ENCODE data around the gene DVL3. TPM values are rescaled to one million over a fixed set of nuclear protein-coding genes. Genes with fewer than 3 reads are reported as not detected.

DVL3 gene
- total RNA-seq, 2 experiments from 2014 or later = 31.2 to 32.6 TPM

DNA sequence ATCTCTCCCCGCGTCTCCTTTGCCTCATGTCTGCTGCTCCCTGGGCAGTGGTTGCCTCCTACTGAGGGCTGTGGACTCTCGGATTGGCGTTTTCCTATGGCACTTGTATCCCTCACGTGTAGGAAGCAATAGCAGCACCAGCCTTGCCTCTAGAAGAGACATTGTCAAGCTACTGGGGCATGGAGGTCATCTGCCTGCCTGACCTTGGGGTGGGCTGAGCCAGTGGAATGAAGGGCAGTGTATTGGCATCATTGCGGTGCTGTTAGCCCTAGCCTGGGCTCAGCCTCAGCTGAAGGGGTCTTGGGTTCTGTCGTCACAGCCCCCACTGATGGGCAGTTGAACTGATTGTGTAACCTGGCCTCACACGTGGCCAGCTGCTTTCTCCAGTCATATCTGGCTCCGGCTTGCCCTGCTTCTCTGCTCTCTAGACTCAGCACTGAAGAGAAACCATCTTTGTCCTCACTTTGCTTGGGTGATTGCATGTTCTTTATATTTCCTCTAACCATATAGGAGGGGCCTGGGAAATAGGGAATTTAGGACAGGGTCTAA, 38.9 kb downstream of the DVL3 start:
- Mint-ChIP-seq H3K27me3 (ENCODE audit: low read depth) (no peaks in the 10 kb centered on the region), H3K4me1 (ENCODE audit: low read depth) (peaks cover 3% of the 10 kb centered on the region), H3K27ac (no peak overlapping the region), H3K4me3 (no peak overlapping the region), H3K9me3 (ENCODE audit: insufficient read depth) (no peaks in the 10 kb centered on the region), H3K36me3 (ENCODE audit: low read depth) (peaks cover 45% of the 10 kb centered on the region)
- CTCF ChIA-PET = no interaction called here
- DNase-seq (no peak), ATAC-seq (no peak)
- POLR2A ChIA-PET = no interaction called here

DNA sequence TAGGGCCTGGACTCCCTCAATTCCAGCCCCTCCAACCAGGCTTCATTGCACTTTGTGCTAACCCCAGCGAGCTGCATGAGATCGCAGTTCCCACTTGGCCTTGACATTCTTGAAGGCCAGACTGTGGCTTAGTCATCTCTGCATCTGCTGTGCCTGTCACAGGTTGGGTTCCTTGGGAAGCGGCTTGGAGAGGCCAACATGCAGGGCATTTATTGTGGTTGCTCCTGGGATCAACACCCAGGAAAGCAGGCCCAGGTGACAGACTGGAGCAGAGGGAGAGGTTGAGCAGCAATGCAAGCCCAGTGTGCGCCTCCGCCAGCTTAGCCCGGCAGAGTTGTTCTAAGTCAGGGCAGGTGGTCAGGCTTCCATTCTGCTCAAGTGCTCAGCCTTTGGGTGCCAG, 41.4 kb downstream of the DVL3 start:
- DNase-seq (no peak), ATAC-seq (no peak)
- CTCF ChIA-PET = interaction anchor here (1.6 kb wide), 1 partner anchor 31 kb away, joined by 5 read pairs; no protein-coding TSS in a partner anchor
- POLR2A ChIA-PET = interaction anchor here (0.5 kb wide), 1 partner anchor 17 kb away, joined by 3 read pairs; no protein-coding TSS in a partner anchor
- H3K27ac Mint-ChIP-seq = no peak overlapping the region
- no peak overlapping the region for H3K4me3 Mint-ChIP-seq
- no peaks in the 10 kb centered on the region for H3K4me1 Mint-ChIP-seq (ENCODE audit: low read depth)
- H3K27me3 Mint-ChIP-seq (ENCODE audit: low read depth) = no peaks in the 10 kb centered on the region
- H3K36me3 Mint-ChIP-seq (ENCODE audit: low read depth) = peaks cover 29% of the 10 kb centered on the region
- H3K9me3 Mint-ChIP-seq (ENCODE audit: insufficient read depth) = no peaks in the 10 kb centered on the region

DNA sequence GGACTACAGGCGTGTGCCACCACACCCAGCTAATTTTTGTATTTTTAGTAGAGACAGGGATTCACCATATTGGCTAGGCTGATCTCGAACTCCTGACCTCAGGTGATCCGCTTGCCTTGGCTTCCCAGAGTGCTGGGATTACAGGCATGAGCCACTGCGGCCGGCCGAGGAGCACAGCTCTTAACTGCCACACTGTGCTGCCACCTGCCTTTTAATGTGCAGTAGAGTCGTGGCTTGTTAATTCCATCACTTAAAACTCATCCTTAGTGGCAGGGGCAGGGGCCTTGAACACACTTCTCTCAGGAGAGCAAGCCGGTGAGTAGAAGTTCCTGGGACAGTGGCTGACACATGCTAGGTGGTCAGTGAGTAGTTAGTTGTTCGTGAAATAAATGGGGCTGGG, 43.3 kb downstream of the DVL3 start:
- ChIA-PET POLR2A (no interaction called here), CTCF (interaction anchor here (0.8 kb wide), 1 partner anchor 85 kb away, joined by 3 read pairs; no protein-coding TSS in a partner anchor)
- Mint-ChIP-seq H3K4me3 (no peak overlapping the region), H3K27ac (no peak overlapping the region), H3K9me3 (ENCODE audit: insufficient read depth) (no peaks in the 10 kb centered on the region), H3K27me3 (ENCODE audit: low read depth) (peaks cover 3% of the 10 kb centered on the region), H3K36me3 (ENCODE audit: low read depth) (peaks cover 13% of the 10 kb centered on the region), H3K4me1 (ENCODE audit: low read depth) (no peaks in the 10 kb centered on the region)
- DNase-seq = no peak
- no peak for ATAC-seq

DNA sequence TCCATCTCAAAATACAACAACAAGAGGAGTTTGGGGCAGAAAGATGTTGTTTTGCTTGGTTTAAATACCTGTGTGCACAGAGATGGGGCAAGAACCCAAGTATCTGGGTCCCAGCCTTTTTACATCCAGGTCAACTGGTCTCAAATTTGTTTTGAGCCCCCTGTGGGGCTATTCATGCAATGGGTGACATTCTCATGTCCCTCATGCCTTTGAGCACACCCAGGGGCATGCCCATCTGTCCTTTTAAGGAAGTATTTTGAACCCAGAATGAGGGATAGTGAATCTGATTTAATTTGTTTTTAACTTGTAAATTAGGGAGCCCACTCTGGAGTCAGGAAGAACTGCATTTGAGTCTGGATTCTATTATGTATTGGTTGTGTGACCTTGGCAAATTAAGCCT, 45.6 kb downstream of the DVL3 start:
- Mint-ChIP-seq H3K27me3 (ENCODE audit: low read depth) (peaks cover 6% of the 10 kb centered on the region), H3K4me1 (ENCODE audit: low read depth) (no peaks in the 10 kb centered on the region), H3K36me3 (ENCODE audit: low read depth) (no peaks in the 10 kb centered on the region), H3K9me3 (ENCODE audit: insufficient read depth) (no peaks in the 10 kb centered on the region), H3K4me3 (no peak overlapping the region), H3K27ac (no peak overlapping the region)
- ATAC-seq = no peak
- DNase-seq = no peak
- POLR2A ChIA-PET = interaction anchor here (0.9 kb wide), 1 partner anchor 1190 kb away, joined by 3 read pairs; no protein-coding TSS in a partner anchor
- CTCF ChIA-PET = no interaction called here

DNA sequence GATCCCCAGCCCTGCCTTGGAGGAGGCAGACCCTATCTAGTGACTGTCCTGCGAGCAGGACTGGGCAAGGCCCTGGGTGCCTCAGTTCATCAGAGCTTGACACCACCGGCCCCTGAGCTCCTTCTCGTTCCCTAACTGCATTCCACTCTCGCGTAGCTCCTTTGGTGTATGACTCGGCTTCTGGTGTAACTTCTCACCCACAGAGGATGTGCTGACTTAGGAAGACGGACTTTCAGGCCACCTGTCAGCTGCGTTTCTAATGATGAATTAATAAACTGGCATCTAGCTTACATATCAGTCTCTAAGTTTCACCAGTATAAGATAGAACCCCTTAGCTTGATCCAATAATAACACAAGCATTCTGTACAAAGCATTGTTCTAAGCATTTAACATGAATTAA, 48.3 kb downstream of the DVL3 start:
- CTCF ChIA-PET = interaction anchor here (0.9 to 1.0 kb wide), 2 partner anchors 23 to 24 kb away, joined by 3 to 5 read pairs; no protein-coding TSS in a partner anchor
- peaks cover 13% of the 10 kb centered on the region for H3K27me3 Mint-ChIP-seq (ENCODE audit: low read depth)
- H3K9me3 Mint-ChIP-seq (ENCODE audit: insufficient read depth) = no peaks in the 10 kb centered on the region
- no peak overlapping the region for H3K4me3 Mint-ChIP-seq
- ATAC-seq (no peak), DNase-seq (no peak)
- no peak overlapping the region for H3K27ac Mint-ChIP-seq
- no peaks in the 10 kb centered on the region for H3K4me1 Mint-ChIP-seq (ENCODE audit: low read depth)
- H3K36me3 Mint-ChIP-seq (ENCODE audit: low read depth) = no peaks in the 10 kb centered on the region
- POLR2A ChIA-PET = no interaction called here

DNA sequence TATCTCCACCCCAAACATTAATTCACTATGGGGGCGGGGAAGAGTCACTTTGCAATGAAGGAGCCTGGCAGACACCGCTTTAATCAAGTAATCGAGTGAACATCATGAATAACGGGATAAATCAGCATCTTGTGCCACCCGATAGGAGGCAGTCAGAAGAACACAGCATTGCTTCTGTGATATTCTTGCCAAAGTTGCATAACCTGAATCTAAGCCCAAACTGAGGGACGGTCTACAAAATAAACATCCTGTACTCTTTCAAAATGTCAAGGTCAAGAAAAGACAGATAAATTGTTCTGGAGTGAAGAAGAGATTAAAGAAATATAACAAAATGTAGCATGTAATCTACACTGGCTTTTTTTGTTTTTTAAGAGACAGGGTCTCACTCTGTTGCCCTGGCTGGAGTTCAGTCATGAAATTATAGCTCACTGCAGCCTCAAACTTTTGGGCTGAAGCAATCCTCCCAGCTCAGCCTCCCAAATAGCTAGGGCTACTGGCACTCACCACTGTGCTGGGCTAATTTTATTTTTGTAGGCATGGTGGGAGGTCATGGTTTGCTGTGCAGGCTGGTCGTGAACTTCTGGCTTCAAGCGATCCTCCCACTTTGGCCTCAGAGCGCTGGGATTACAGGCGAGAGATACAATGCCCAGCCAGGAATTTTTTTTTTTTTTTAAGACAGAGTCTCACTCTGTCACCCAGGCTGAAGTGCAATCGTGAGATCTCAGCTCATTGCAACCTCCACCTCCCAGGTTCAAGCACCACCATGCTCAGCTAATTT, 54.2 kb downstream of the DVL3 start:
- no peak overlapping the region for H3K27ac Mint-ChIP-seq
- no peaks in the 10 kb centered on the region for H3K9me3 Mint-ChIP-seq (ENCODE audit: insufficient read depth)
- ChIA-PET POLR2A (interaction anchor here (0.7 kb wide), 1 partner anchor 23 kb away, joined by 3 read pairs; the partner anchor contains the start of gene ABCF3), CTCF (interaction anchor here (3.8 kb wide), 1 partner anchor 18 kb away, joined by 18 read pairs; no protein-coding TSS in a partner anchor)
- H3K4me1 Mint-ChIP-seq (ENCODE audit: low read depth) = no peaks in the 10 kb centered on the region
- H3K36me3 Mint-ChIP-seq (ENCODE audit: low read depth) = no peaks in the 10 kb centered on the region
- no peak overlapping the region for H3K4me3 Mint-ChIP-seq
- H3K27me3 Mint-ChIP-seq (ENCODE audit: low read depth) = peaks cover 14% of the 10 kb centered on the region
- no peak for DNase-seq
- no peak for ATAC-seq

GRCh38 chr3:184211297-184211696, 56.1 kb downstream of the DVL3 start:
- peaks cover 18% of the 10 kb centered on the region for H3K27me3 Mint-ChIP-seq (ENCODE audit: low read depth)
- no peaks in the 10 kb centered on the region for H3K36me3 Mint-ChIP-seq (ENCODE audit: low read depth)
- H3K27ac Mint-ChIP-seq = no peak overlapping the region
- ATAC-seq = no peak
- H3K4me1 Mint-ChIP-seq (ENCODE audit: low read depth) = no peaks in the 10 kb centered on the region
- H3K9me3 Mint-ChIP-seq (ENCODE audit: insufficient read depth) = no peaks in the 10 kb centered on the region
- H3K4me3 Mint-ChIP-seq = no peak overlapping the region
- ChIA-PET POLR2A (interaction anchor here (0.6 to 0.7 kb wide), 2 partner anchors 21 to 25 kb away, joined by 3 read pairs; no protein-coding TSS in a partner anchor), CTCF (interaction anchor here (3.8 kb wide), 1 partner anchor 16 kb away, joined by 18 read pairs; no protein-coding TSS in a partner anchor)
- DNase-seq = no peak

GRCh38 chr3:184211718-184212117, 56.5 kb downstream of the DVL3 start:
- Mint-ChIP-seq H3K36me3 (ENCODE audit: low read depth) (no peaks in the 10 kb centered on the region), H3K27me3 (ENCODE audit: low read depth) (peaks cover 15% of the 10 kb centered on the region)

GRCh38 chr3:184218814-184219213, 63.6 kb downstream of the DVL3 start:
- no peaks in the 10 kb centered on the region for H3K36me3 Mint-ChIP-seq (ENCODE audit: low read depth)
- no peak overlapping the region for H3K4me3 Mint-ChIP-seq
- ChIA-PET CTCF (interaction anchor here (1.2 kb wide), 1 partner anchor 9 kb away, joined by 4 read pairs; no protein-coding TSS in a partner anchor), POLR2A (no interaction called here)
- H3K27ac Mint-ChIP-seq = no peak overlapping the region
- no peaks in the 10 kb centered on the region for H3K9me3 Mint-ChIP-seq (ENCODE audit: insufficient read depth)
- no peak for ATAC-seq
- no peak for DNase-seq
- H3K27me3 Mint-ChIP-seq (ENCODE audit: low read depth) = peaks cover 11% of the 10 kb centered on the region
- H3K4me1 Mint-ChIP-seq (ENCODE audit: low read depth) = no peaks in the 10 kb centered on the region

More at GRCh38 chr3:184211718-184212117, 56.5 kb downstream of the DVL3 start:
- CTCF ChIA-PET = interaction anchor here (3.8 kb wide), 1 partner anchor 16 kb away, joined by 18 read pairs; no protein-coding TSS in a partner anchor
- Mint-ChIP-seq H3K4me3 (no peak overlapping the region), H3K4me1 (ENCODE audit: low read depth) (no peaks in the 10 kb centered on the region), H3K27ac (no peak overlapping the region), H3K9me3 (ENCODE audit: insufficient read depth) (no peaks in the 10 kb centered on the region)
- DNase-seq (no peak), ATAC-seq (no peak)
- POLR2A ChIA-PET = interaction anchor here (0.6 kb wide), 1 partner anchor 21 kb away, joined by 3 read pairs; no protein-coding TSS in a partner anchor

DNA sequence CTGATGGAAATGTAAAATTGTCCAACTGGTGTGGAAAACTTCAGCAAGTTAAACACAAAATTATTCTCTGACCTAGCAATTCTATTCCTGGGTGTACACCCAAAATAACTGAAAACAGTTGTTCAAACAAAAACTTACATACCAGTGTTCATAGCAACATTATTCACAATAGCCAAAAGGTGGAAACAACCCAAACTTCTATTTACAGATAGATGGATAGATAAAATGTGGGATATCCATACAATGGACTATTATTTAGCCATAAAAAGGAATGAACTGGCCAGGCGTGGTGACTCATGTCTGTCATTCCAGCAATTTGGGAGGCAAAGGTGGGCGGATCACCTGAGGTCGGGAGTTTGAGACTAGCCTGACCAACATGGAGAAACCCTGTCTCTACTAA, 67.3 kb downstream of the DVL3 start:
- H3K4me3 Mint-ChIP-seq = no peak overlapping the region
- POLR2A ChIA-PET = no interaction called here
- no peak for DNase-seq
- H3K4me1 Mint-ChIP-seq (ENCODE audit: low read depth) = no peaks in the 10 kb centered on the region
- H3K36me3 Mint-ChIP-seq (ENCODE audit: low read depth) = no peaks in the 10 kb centered on the region
- no peak overlapping the region for H3K27ac Mint-ChIP-seq
- CTCF ChIA-PET = interaction anchor here (1.3 kb wide), 1 partner anchor 327 kb away, joined by 3 read pairs; no protein-coding TSS in a partner anchor
- H3K9me3 Mint-ChIP-seq (ENCODE audit: insufficient read depth) = no peaks in the 10 kb centered on the region
- H3K27me3 Mint-ChIP-seq (ENCODE audit: low read depth) = peaks cover 16% of the 10 kb centered on the region
- ATAC-seq = no peak
